ENCODE measurements around the gene HNRNPA2B1.

Gene HNRNPA2B1

DNA sequence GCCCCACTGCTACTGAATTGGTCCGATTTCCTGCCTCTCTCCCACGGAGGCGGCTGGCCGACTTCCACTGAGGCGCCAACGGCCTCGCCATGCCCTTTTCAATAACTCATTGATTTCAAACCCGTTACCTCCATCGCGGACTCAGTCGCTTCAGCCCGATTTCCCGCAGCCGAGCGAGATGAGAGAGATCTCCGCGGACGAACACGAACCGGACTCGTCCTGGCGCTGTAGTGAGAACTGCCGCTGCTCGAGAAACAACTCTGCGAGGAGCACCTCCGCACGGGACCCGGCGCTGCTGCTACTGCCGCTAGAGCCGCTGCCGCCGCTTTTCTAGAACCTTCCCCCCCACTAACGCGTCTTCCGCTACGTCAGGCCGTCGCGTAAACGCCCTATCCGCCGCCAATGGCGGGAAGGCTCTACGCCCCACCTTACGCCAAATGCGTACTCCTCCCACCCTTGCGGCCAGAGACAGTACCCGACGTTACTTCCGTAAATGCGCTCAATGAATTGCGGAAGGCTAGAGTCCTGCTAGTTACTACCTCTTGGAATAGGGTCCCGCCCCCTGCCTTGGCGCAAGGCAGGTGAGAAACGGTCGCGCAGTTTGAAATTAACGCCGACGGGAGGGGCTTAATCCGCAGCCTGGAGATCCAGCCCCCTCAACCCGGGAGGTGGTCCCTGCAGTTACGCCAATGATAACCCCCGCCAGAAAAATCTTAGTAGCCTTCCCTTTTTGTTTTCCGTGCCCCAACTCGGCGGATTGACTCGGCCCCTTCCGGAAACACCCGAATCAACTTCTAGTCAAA, at the start of gene HNRNPA2B1:
HNRNPA2B1 (minus strand) TSS at position 303 of the 803 bp plus-strand sequence; CDS start at position 134, 169 bp downstream.
- DNase-seq = peak; percentile 97

DNA sequence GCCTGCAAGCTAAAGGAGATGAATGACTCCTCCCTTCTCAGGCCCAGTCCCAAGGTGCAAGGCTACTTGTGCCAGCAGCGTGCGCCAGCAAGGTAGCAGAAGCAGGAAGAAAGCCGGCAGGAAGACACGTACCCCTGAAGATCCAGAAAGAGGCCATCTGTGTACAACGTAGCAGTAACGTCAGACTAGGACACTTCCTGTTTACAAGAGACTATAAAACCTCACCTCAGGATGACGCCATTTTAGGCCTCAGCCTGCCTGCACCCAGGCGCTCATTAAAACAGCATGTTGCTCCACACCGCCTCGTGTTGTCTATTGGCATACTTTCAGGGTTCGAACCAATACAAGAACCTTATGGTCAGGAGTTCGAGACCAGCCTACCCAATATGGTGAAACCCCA, 49.7 kb upstream of the HNRNPA2B1 start:
- DNase-seq = no peak

DNA sequence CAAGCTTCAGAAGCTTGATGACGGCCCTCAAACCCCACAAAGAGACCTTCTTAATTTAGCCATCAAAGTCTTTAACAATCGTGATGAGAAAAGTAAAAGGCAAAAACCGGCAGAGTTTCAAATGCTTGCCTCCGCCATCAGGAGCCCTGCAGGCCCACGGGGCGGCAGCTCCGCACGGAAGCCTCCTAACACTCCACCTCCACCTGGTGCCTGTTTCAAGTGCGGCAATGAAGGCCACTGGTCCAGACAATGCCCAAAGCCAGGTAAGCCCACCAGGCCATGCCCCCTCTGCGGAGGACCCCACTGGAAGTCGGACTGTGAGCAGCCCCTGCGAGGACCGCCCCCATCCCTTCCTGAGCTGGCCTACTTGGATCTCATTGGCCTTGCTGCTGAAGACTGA, 44.6 kb upstream of the HNRNPA2B1 start:
- DNase-seq = no peak

DNA sequence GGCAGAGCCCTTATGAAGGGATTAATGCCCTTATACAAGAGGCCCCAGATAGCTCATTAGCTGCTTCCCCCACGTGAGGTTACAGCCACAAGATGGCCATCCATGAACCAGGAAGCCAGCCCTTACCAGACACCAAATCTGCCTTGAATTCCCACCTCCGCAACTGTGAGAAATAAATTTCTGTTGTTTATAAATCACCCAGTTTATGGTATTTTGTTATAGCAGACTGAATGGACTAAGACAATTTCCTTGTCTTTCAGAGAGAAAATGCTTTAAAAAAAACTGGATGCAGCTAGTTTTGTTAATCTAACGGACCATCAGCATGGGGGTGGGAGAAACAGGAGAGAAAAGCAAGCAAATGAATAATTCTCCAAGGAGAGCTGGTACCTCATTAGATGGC, 37.5 kb upstream of the HNRNPA2B1 start:
- no peak for DNase-seq

DNA sequence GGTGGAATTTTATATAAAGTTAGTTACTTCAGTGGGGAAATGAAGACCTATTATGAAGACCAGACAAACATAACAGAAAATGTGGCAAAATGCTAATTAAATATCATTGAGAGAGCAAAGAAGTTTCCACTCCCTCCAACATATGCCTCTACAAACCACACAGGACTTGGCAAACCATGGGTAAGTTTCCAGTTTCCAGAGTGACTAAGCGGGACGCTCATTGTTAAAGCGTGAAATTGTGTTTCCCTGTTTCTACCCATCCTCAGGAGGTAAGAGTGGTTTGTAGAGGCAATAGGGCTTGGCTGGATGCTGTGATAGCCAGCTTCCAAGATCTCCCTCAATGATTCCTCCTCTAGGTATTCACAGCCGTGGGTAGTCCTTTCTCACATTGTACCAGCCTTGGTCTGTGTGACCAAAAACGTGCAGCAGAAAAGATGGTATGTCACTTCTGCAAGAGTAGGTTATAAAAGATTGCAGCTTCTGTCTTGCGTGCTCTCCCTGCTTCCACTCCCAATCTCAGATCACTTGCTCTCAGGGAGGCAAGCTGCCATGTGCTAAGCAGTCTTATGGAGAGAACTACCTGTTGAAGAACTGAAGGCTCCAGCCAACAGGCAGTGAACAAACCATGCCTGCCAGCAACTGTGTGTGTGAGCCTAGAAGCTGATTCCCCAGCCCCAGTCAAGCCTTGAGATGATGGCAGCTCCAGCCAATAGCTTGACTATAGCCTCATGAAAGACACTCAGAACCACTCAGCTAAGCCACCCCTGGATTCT, 36.7 kb upstream of the HNRNPA2B1 start:
- no peak for DNase-seq

DNA sequence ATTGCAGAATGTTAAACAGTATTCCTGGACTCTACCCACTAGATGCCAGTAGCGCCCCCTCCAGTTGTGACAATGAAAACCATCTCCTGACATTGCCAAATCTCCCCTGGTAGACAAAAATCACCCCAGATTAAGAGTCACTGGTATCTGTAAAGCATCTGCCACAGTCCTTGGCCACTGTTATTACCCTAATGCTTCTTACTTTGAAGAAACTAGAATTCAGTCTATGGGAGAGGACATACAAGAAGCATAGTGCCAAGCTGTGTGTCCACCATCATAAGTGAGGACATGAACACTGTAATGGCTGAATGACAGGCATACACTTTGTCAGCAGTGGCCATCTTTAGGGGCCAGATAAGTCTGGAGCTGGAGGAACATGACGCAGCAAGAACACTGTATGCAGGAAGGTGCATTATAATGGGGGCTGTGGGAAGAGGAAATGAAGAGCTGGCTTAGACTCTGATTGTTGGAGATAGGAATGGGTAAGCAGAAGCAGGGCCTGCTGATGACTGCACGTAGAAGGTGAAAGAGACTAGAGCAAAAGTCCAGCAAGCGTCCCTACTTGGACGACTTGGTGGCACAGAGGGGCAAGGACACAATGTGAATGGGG, 33.5 kb upstream of the HNRNPA2B1 start:
- no peak for DNase-seq

DNA sequence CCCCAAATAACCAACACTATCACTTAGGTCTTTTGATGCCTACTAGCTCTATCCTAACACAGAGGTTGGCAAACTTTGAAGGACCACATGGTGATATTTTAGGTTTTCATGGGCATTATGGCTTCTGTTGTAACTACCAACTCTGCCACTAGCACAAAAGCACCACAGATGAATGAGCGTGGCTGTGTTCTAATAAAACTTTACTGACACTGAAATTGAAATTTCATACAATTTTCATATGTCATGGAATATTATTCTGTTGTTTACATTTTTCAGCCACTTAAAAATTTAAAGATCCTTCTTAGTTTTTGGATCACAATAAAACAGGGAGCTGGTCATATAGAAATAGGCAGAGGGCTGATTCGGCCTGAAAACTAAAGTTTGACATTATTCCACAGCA, 27.4 kb upstream of the HNRNPA2B1 start:
- no peak for DNase-seq

DNA sequence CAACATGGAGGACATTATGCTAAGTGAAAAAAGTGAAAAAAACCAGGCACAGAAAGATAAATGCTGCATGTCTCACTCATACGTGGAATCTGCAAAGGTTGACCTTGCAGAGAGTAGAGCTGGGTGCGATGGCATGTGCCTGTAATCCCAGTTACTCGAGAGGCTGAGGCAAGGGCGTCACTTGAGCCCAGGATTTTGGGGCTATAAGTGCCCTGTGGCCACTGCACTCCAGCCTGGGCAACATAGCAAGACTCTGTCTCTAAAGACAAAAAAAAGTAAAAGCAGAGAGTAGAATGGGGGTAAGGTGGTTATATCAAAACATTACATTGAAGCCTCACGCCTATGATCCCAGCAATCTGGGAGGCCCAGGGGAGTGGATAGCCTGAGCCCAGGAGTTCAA, 23.8 kb upstream of the HNRNPA2B1 start:
- no peak for DNase-seq

DNA sequence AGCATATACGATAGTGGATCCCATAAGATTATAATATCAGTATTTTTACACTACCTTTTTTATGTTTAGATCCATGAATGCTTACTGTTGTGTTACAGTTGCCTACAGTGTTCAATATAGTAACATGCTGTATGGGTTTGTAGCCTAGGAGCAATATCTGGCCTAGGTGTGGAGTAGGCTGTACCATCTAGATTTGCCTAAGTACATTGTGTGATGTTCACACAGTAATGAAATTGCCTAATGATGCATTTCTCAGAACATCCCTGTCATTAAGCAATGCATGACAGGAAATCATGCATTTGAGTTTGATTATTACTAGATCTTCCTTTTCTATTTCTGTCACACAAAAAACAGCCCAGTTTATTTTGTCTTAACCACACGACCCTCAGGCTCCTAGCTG, 15.5 kb upstream of the HNRNPA2B1 start:
- no peak for DNase-seq

DNA sequence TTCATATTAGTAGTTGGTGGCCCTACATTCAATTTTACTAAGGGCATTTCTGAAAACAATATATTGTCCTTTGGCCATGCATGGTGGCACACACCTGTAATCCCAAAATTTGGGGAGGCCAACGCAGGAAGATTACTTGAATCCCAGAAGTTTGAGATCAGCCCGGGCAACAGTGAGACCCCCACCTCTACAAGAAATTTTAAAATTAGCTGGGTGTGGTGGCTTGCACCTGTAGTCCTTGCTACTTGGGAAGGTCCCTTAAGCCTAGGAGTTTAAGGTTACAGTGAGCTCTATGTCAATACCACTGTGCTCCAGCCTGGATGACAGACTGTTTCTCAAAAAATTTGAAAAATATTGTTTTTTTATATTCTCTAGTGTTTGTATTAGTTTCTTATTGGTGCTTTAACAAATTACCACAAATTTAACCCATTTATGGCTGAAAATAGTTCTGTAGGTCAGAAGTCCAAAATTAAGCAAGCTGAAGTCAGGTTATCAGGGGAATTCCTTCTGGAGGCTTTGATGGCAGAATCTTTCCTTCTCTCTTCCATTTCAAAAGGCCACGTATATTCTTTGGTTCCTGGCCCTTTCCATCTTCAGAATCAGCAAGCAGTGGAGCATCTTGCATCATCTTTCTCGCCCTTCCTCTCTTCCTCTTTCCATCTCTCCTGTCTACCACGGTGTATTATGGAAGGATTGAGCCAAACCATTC, 13.4 kb upstream of the HNRNPA2B1 start:
- DNase-seq = no peak

DNA sequence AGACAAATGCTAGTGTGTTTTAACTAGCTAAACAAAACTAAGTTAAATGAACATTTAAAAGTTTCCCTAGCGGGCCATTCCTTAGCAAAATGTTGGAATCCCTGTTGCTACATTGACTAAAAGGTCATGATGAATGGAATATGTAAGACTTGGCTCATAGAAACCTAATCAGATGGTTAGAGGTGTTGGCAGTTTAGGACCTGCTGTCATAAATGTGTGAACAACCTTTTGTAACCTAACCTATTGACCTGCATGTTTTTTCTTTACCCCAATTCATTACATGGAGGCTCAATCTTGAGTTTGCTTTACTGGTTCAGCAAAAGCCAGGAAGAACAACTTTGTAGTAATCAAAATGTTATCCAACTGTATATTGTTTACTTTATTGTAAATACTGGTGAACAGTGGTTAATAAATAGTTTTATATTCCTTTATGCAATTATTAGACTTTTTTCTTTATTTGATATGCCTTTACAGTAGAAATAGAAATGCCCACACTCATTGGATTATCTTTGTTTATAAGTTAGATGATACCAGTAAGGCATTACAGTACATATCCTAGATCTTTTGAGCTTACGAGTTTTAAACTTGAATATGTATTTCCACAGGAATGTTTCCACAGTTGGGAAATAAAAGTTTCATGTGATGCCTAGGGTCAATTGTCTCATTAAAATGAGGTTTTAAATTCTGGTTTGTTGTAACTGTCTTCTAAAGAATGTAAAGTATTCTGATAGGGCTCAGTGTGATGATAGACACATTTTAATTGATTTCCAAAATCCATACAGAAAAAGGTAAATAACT, 12.6 kb upstream of the HNRNPA2B1 start:
- DNase-seq = no peak

DNA sequence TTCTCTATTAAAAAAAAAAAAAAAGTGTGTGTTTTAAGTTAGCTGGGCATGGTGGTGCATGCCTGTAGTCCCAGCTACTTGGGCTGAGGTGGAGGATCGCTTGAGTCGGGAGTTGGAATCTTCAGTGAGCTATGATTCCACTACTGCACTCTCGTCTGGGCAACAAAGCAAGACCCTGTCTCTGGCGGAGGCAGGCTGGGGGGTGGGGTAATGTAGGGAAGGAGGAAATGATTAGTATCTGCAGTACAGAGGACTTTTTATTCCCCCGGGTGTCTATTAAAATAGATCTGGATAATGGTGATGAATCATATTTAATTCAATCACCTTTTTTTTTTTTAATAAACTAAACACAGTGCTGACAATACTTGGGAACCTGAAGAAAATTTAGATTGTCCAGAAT, 7.5 kb upstream of the HNRNPA2B1 start:
- no peak for DNase-seq

DNA sequence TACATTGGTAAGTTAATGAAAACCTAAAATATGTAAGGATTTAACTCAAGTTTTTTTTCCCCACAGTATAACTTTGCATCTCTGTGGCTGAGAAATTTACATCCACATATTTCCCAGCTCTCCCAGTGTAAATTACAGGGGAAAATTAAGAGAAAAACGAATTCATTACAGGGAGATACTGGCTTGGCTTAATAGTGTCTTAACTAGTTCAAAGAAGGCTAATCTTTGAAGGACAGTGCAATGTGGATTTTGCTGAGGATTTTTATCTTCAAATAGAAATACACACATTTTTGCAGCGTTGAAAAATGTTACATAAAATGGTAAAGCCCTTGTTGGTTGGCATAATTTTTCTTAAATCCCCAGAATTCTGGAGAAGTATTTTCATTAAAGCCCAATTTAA, 2.5 kb upstream of the HNRNPA2B1 start:
- DNase-seq = no peak

DNA sequence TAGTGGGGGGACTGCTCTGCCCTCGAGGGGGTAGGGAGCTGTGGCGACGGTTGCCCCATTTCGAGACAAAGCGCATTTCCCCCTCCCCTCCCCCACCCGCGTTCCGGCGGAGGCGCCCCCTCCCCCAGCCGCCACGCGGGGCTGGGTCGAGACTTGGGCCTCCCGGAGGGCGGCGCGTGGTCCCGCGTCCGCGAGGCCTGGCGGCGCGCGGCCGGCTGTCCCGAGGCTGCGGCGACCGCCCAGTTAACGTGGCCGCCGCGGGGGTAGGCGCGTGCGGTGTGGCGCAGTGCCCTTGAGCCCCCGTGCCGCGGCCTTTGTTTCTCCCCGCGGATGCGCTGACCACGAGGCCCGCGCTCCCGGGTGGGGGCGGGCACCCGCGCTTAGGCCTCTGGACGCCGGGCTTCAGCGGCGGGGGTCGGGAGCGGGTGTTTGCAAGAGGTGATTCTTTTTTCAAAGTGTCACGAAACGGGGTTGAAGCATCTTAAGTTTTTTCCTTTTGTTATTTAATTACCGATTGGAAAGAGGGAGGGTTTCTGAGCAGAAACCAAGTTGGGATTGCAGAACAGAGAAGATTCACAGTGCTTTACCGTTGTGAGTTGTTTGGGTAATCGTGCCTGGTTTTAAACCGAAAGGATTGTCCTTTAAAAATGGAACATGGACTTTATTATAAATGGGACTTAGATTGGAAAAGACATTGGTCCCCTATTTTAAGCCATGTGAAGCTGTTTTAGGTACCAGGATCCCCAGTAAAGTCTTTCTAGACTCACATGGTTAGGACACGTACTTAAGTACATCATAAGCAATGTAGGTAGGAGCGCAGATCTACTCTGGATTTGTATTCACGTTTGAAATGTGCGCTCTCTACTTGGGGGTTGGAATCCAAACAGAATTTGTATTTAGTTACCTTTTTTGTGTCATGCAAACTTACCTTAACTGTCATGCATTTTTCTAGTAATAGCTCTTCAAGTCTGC, 1.8 kb upstream of the HNRNPA2B1 start:
- DNase-seq = no peak

DNA sequence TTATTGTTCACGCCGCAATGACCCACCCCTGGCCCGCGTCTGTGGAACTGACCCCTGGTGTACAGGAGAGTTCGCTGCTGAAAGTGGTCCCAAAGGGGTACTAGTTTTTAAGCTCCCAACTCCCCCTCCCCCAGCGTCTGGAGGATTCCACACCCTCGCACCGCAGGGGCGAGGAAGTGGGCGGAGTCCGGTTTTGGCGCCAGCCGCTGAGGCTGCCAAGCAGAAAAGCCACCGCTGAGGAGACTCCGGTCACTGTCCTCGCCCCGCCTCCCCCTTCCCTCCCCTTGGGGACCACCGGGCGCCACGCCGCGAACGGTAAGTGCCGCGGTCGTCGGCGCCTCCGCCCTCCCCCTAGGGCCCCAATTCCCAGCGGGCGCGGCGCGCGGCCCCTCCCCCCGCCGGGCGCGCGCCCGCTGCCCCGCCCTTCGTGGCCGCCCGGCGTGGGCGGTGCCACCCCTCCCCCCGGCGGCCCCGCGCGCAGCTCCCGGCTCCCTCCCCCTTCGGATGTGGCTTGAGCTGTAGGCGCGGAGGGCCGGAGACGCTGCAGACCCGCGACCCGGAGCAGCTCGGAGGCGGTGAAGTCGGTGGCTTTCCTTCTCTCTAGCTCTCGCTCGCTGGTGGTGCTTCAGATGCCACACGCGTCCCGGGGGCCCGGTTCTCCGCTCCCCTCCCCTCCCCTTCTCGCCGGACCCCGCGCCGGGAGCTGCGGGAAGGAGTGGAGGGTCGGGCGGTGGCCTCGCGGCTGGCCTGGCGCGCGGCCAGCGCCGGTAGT, 887 bp upstream of the HNRNPA2B1 start, which contains the start of gene CBX3:
CBX3 (plus strand) TSS at position 499 of the 772 bp plus-strand sequence. CDS start 1,254 bp downstream, outside the sequence.
- peak; percentile 85 to 87 for DNase-seq

DNA sequence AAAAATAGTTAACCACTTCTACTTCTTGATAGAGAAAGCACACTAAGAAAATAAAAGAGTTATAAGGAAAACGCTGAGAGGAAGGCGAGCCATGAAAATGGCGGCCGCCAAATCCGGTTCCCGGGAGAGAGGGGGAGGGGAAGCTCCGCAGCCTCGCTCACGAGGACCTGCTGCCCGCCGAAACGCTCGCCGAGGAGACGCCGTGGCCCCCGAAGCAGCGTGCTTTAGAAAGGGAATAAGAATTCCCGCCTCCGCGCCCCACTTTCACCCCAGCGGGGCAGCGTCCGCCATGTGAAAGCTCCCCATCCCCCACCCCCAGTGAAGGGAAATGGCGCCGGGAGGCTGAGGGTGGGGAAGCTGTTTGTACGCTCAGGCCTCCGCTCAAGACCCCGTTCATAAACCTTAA, 505 bp downstream of the HNRNPA2B1 start:
- DNase-seq = peak; percentile 50 to 66

DNA sequence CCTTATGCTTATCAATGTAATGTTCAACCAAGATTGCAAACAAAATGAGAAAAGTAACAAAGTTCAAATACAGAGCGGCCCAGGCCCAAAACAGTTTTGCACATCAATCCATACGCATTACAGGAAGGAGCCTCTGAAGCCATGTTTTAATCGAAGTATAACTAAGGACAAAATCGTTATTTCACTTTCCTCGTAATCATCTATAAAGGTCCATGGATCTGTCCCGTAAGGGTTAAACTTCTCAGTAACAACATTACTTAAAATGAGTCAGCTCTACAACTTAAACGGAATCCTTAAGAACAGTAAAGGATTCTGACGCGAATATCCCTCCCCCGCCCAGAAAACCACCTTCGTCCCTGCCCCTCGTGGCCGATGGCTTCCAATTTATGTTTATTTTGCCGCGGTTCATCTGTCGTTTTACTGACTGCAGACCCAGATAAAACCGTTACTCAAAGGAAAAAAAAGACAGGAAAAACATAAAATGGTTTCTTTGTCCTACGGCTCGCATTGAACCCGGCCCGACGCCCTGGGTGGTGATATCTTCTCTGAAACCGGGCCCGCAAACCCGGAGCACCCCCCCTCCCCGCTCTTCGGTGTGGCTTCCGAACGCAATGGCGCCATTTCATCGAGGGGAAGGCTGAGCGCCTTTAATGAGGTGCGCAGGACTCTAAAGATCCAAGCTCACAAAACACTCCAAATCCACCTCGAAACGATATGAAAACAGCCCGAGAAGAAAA, 1.1 kb downstream of the HNRNPA2B1 start:
- peak; percentile 50 to 66 for DNase-seq

DNA sequence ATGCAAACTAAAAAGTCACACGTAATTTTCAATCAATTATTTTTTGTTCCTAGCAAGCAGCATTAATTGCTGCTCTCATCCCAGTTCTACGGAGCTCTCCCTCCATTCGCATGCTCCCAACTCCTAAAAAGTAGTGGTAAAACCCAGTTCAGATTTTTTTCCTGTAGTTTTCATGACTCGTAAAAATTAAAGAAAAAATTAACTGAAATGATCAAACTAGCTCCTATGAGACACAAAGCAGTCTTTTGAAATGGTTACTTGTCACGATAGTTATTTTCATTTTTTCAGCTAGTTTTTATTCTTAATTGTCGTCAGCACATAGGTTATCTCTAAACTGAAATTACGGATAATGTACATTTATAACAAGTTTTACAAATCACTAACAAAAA, 1.8 kb downstream of the HNRNPA2B1 start:
- no peak for DNase-seq

DNA sequence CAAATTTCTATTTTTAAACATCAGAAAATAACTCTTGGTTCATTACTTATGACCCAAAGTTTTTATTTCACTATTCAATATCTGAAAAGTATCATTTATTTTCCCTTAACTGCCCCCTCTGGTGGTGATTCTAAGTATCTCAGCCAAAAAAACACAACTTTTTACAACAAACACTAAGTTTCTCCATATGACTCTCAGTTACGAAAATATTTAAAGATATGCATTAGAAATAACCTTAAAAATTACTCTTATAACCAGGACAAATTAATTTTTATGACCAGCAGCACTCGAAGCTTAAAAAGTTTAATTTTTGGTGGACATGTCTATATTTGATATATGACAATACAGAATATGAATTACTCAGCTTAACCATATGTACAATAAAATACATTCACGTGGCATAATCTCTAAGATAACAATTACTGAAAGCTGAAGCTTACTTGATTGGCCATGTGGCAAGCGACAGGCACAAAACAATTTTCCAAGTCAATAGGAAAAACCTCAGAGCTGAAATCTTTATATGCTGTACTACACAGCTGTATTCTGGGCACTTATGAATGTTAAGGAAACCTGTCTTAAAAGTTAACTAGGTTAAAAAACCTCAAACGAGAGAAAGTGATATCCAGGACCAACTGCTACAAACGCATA, 2.3 kb downstream of the HNRNPA2B1 start:
- DNase-seq = no peak
